AML-193 (cell line): ENCODE measurements around the gene GNAI3.

Experiments used
- DNase-seq, 2 experiments: peaks; one replicate each; lab custom pipeline; 2025; lab: John Stamatoyannopoulos, UW

GNAI3 gene

DNA sequence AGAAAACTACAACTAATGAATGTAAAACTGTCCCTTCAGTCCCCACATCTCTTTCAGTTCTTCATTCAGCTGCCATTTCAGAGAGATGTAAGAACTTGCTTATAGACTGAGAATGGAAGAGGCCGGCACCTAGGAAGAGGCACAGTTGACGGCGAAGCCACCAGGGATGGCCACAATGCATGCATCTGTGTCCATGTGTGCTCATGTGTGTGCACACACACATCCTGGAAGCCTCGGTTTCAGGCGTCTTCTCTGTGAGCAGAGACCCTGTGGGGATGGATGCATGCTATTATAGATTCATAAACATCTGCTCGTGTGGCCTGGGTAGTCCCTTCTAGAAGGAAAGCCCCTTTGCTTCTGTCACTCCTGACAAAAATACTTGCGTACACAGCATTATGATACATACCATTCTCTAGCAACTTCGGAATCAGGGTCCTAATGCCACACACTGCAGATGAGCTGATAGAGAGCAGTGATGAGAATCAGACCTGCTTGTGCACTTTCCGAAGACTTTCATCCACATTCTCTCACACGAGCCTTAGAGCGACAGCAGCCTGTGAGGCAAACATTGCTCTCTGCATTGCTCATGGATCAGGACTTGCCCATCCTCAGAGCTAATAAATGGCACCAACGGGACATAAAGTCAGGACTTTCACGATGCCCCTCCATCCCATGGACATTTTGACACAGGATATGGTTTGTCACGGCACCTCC is 21.2 kb upstream of the GNAI3 start:
- no peak for DNase-seq

DNA sequence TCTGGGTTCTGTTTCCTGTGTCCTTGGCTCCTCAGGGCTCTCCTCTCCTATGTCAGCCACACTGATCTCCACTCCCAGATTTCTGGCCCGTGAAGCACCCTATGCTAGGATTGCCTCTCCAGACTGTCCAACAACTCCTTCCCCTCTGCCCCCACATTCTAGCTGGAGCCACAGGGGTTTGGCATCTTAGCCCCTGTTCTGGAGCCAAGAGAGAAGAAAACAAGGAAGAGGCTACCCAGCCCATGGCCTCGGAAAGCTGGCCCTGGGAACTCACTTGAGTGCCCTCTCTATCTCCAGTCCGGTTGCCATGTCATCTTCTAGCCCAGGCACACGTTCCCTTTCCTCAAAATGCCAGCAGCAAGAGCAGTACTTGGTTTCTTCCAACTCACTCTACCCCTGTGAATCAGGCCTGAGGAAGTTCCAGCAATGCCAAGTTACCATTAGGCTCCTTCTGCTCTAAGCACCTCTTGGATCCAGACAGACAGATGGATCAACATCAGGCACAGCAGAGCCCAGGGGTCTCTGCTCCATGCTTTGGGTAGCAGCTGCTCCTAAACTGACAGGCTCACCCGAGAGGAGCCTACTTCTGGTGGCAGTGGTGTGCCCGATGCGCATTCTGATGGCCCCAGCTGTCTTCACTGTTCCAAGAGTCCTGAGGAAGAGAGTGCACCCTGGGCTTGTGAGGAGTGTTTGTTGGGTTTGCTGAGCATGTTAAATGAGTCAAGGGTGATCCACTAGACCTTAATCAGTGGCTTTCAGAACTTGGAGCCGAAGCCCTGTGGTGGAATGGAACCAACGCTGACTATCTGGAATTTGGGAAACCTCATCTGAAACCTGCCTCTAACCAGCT is 20.3 kb upstream of the GNAI3 start:
- no peak for DNase-seq

GRCh38 chr1:109528712-109529111 is 19.7 kb upstream of the GNAI3 start:
- no peak for DNase-seq

DNA sequence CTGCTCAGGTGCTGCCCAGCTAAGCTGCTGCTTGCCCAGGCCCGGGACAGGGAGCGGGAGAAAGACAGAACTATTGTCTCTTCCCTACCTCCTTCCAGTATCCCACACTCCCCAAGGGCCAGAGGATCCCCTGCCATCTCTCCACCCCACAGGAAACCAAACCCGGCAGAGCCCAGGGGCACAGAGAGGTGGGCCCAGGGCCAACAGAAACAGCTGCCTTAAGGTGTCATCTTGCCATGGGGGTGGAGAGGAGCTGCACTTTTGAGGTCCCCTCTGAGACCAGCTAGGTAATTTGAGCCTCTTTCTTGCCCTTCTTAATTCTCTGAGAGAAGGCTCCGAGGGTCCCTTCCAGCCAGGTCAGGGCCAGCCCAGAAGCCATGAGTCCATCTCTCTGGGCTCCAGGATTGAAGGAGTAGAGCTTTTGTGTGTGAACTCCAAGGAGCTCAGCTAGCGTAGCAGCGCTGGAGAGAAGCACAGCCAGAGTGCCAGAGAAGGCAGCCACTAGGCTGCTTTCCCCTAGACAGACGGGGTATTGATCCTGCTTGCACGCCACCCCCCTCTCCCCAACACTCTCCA is 18.4 kb upstream of the GNAI3 start:
- no peak for DNase-seq

DNA sequence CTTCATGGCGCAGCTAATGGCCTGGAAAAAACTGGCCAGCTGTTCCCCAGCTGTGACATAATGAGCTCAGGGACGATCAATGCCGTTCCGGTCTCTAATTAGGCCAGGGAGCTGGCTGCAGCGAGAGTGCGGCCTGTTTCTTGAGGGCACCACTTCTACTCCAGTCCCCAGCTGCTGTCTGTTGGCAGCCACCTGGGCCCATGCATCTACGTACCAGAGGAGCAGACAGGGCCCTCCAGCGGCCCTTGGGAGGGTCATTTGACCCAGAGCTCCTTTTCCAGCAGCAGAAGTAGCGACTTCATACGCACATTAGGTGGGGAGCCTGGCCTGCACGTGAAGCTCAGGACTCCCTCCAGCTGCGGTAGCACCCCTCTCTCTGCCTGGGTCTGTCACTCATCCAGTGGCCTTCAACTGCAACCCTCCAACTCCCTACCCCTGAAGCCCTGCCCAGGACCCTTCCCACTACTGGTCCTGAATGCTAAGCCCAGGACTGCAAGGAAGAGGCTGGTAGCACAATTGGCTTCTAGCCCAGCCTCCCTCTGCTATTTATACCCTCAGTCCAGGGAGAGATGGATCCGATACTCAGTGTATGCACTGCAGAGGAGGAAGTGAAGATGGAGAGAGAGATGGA is 17.8 kb upstream of the GNAI3 start:
- DNase-seq: no peak

GRCh38 chr1:109531380-109531779 is 17.0 kb upstream of the GNAI3 start:
- DNase-seq: no peak

GRCh38 chr1:109531826-109532364 is 16.5 kb upstream of the GNAI3 start:
- DNase-seq: no peak

DNA sequence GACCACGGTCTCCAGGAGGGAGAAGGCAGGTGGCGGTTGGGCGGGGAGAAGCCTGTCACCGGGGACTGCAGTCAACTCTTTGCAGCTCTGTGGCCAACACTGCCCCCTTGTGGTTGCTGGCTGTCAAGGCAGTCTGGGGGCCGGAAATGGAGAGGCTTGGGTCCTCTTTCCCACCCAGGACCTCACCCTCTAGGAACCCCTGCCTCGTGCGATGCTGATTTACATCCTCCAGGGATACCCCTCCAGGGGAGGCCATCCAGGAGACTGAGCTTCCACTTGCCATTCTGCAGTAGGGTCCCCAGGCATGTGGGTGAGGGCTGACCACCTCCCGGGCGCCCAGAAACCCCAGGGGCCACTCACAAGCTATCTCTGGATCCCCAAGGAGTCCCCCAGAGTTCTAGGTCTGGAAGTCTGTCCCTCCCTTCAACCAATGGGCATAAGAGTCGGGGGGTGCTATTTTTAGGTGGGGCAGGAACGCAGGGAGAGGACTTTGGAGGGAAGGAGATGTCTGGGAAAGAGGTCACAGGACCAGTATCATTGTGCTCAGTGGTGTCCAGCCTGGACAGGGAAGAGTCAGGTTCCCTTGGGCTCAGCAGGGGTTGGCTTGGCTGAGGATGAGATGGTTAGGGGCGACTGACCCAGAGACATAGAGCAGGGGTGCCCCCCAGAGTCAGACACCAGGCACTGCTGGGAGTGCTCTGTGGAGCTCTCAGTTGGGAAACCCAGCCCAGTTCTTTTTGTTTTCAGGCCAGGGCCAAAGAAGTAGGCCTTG is 15.9 kb upstream of the GNAI3 start:
- DNase-seq: peak; percentile 60 to 64

DNA sequence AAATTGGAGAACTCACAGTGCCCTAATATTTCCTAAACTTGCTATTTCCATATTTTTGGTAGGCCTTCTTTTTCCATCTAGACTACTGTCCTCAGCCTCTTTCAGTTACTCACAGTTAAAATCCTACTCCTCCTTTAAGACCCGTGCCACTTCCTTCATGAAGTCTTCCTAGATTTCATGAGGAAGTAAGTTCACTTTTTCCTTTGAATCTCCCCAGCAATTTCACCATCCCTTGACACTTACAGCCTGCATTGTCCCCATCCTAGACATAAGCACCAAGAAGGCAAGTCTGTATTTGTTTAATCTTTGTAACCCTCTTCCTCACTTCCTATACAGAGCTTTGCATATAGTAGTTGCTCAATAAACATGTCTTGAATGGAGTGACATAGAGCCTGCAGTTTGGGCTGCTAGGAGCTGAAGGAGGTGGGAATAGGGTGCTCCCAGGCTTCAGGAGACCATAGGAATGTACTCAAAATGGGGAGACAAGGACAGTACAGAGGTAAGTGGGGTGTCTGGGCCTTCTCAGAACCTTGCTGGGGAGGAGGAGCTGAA is 14.0 kb upstream of the GNAI3 start:
- DNase-seq: peak in 1 of 2 experiments; percentile 18

- DNase-seq: no peak
These were observed 12.9 kb upstream of the GNAI3 start for GRCh38 chr1:109535481-109535880.

- no peak for DNase-seq
These were observed 12.4 kb upstream of the GNAI3 start for GRCh38 chr1:109535971-109536491.

DNA sequence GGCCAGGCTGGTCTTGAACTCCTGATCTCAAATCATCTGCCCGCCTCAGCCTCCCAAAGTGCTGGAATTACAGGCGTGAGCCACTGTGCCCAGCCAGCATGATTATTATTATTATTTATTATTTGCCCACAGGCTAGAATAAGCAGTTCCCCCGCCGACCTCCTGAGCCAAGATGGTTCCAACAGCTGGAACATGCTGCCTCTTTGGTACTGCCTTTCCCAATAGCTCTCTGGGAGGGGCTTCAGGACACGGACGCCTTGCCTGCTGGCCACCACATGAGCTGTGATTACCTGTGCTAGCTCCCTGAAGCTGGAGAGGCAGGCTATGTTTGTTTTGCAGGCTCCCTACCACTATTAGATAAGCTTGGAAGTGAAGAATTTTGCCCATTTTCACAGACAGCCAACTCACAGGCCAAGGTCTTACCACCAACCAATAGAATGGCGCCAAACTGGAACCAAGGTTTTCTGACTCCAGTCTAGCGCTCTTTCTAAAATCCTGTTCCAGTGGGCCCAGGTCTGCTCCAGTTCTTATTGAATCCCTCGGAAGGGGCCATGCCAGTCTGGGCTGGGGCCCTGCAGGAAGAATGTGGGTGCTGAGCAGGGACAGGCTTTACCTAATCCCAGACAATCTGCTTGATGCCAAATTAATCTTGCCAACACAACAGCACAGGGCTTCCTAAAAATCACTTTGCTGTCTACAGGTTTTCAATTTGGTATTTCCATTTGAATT is 10.8 kb upstream of the GNAI3 start:
- no peak for DNase-seq

- no peak for DNase-seq
These were observed 9.4 kb upstream of the GNAI3 start for GRCh38 chr1:109538827-109539555.

- DNase-seq: no peak
These were observed 8.7 kb upstream of the GNAI3 start, which contains the start of gene GPR61 for GRCh38 chr1:109539676-109540075. Gene GPR61 (plus strand): TSS chr1:109539872. CDS start chr1:109543023, 3,151 bp downstream.

GRCh38 chr1:109541102-109541501 is 7.3 kb upstream of the GNAI3 start:
- no peak for DNase-seq

GRCh38 chr1:109542657-109543056 is 5.8 kb upstream of the GNAI3 start:
- no peak for DNase-seq

- DNase-seq: no peak
These were observed 5.0 kb upstream of the GNAI3 start for GRCh38 chr1:109543283-109543987.

DNA sequence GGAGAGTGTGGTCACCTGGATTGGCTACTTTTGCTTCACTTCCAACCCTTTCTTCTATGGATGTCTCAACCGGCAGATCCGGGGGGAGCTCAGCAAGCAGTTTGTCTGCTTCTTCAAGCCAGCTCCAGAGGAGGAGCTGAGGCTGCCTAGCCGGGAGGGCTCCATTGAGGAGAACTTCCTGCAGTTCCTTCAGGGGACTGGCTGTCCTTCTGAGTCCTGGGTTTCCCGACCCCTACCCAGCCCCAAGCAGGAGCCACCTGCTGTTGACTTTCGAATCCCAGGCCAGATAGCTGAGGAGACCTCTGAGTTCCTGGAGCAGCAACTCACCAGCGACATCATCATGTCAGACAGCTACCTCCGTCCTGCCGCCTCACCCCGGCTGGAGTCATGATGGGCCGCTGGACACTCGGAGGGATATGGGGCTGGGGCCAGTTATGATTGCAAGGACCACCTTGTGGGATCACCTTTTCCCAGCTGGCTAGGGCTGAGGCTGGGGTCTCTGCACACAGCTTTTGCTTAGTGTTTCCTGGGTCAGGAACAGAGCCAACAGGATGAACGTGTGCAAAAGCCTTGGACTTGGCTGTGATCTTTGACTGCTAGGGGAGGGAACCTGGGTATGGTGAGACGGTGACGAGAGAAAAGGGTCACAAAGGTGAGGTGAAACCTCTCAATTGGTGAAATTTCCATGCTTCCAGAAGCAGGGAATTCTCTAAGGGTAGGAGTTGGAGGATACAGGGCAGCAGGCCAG is 4.3 kb upstream of the GNAI3 start:
- DNase-seq: no peak
